GM18526 (cell line): ENCODE results near the gene CATSPERE.

Source experiments
- POLR2A ChIP-seq: IDR thresholded peaks from 3 replicates; pipeline ENCODE4 v1.6.1; 2011; ENCODE audit not compliant: insufficient read length; ENCODE audit errors: extremely low read depth

The CATSPERE gene

GRCh38 chr1:244444854-244445253 lies 16.2 kb upstream of the CATSPERE start:
- no peak for TF ChIP-seq POLR2A

GRCh38 chr1:244445320-244446181 lies 15.5 kb upstream of the CATSPERE start:
- no peak for TF ChIP-seq POLR2A

GRCh38 chr1:244447024-244447423 lies 14.0 kb upstream of the CATSPERE start:
- no peak for TF ChIP-seq POLR2A

GRCh38 chr1:244447552-244447951 lies 13.5 kb upstream of the CATSPERE start:
- no peak for TF ChIP-seq POLR2A

- no peak for TF ChIP-seq POLR2A
Observed at GRCh38 chr1:244448279-244449036, 12.6 kb upstream of the CATSPERE start.

- no peak for TF ChIP-seq POLR2A
Observed at GRCh38 chr1:244449936-244450508, 11.1 kb upstream of the CATSPERE start.

GRCh38 chr1:244450597-244451538 lies 10.2 kb upstream of the CATSPERE start:
- peak; percentile 21 for TF ChIP-seq POLR2A

- peak; percentile 94 for TF ChIP-seq POLR2A
Observed at GRCh38 chr1:244451539-244451950, 9.5 kb upstream of the CATSPERE start, which contains the start of gene ADSS2. TSS of gene ADSS2 (minus strand) at chr1:244451909. CDS start at chr1:244451817, 92 bp downstream.

GRCh38 chr1:244451951-244452795 lies 8.9 kb upstream of the CATSPERE start:
- TF ChIP-seq POLR2A, result no peak

- TF ChIP-seq POLR2A, result no peak
Observed at GRCh38 chr1:244454412-244454811, 6.7 kb upstream of the CATSPERE start.

GRCh38 chr1:244456586-244456985 lies 4.5 kb upstream of the CATSPERE start:
- TF ChIP-seq POLR2A, result no peak

GRCh38 chr1:244458781-244459180 lies 2.3 kb upstream of the CATSPERE start:
- TF ChIP-seq POLR2A, result no peak

- TF ChIP-seq POLR2A, result no peak
Observed at GRCh38 chr1:244460197-244460596, 876 bp upstream of the CATSPERE start.

GRCh38 chr1:244466724-244467123 lies 5.7 kb downstream of the CATSPERE start:
- TF ChIP-seq POLR2A, result no peak
